Gastrocnemius medialis (tissue), 4 donors: ENCODE results near the gene TRAPPC2. TPM values are rescaled to one million over a fixed set of nuclear protein-coding genes. Genes with fewer than 3 reads are reported as not detected.

Experiments
- ATAC-seq, 2 donors: fragments of 150-250 bp; one replicate each; pipeline ENCODE4 v1.9.1; 2016
- DNase-seq, 2 donors: peaks; one replicate each; pipeline ENCODE4 v3.0.0-alpha.2; 2019
- H3K27ac ChIP-seq, 4 donors: fragments of 200-600 bp; sonication (generic); 1 replicate in 1 of 4; 2 replicates in 3 of 4; pipeline ENCODE4 v1.5.1; 2016 to 2018; ENCODE audit warnings: mild to moderate bottlenecking in 2 of 4, moderate library complexity in 1 of 4
- H3K27me3 ChIP-seq, 3 donors: fragments of 200-600 bp; sonication (generic) in 2 of 3; 1 replicate in 1 of 3; 2 replicates in 2 of 3; pipeline versions ENCODE4 v1.5.1 to v1.6.0; 2016 to 2019; ENCODE audit warnings: mild to moderate bottlenecking in 1 of 3, moderate library complexity in 1 of 3
- H3K36me3 ChIP-seq, 2 donors: fragments of 200-600 bp; sonication (generic) in 1 of 2; one replicate each; pipeline ENCODE4 v1.5.1; 2017 to 2018
- H3K4me1 ChIP-seq, 2 donors: fragments of 200-600 bp; sonication (generic) in 1 of 2; one replicate each; pipeline ENCODE4 v1.5.1; 2016 to 2017; ENCODE audit warnings: mild to moderate bottlenecking in 2 of 2
- H3K4me3 ChIP-seq, 4 donors: fragments of 200-600 bp; sonication (generic) in 3 of 4; 1 replicate in 1 of 4; 2 replicates in 3 of 4; pipeline ENCODE4 v1.5.1; 2016 to 2019; ENCODE audit warnings: mild to moderate bottlenecking in 2 of 4
- H3K9me3 ChIP-seq, 3 donors: fragments of 200-600 bp; sonication (generic) in 2 of 3; 1 replicate in 1 of 3; 2 replicates in 2 of 3; pipeline ENCODE4 v1.5.1; 2016 to 2019
- CTCF ChIP-seq, 5 experiments: fragments of 450-650 bp in 3 of 5; fragments of 200-600 bp in 2 of 5; sonication (generic) in 2 of 5; IDR thresholded peaks in 4 of 5; conservative IDR thresholded peaks in 1 of 5; 1 replicate in 4 of 5; 2 replicates in 1 of 5; pipeline ENCODE4 v1.5.1; 2016 to 2019; ENCODE audit warnings: antibody characterized with exemption in 5 of 5, mild to moderate bottlenecking in 3 of 5, moderate library complexity in 3 of 5
- POLR2A ChIP-seq, 2 donors: fragments of 450-650 bp; IDR thresholded peaks; one replicate each; pipeline ENCODE4 v1.6.1; 2017; ENCODE audit warnings: antibody characterized with exemption in 2 of 2, mild to moderate bottlenecking in 2 of 2, moderate library complexity in 2 of 2
- in situ Hi-C, 4 donors: fragments of 200-750 bp; cut with MboI; loops; one replicate each; pipeline versions ENCODE4 v1.15.0 to v1.8.0; 2017; ENCODE audit warnings: low sequenced_read_pairs in 4 of 4
- intact Hi-C: fragments of 100-400 bp; cut with DNase I; formaldehyde crosslinking; loops from one replicate; pipeline ENCODE4 v1.15.1; 2023; ENCODE audit warnings: low total_unique reads
- total RNA-seq, 4 donors: library from RNA; depleted of rRNA; stranded (reverse); fragments of >200 nt; gene quantifications; one replicate each; pipeline versions ENCODE4 v1.1.0 to v1.2.3, GENCODE V29; 2016

TRAPPC2 gene
- total RNA-seq, 4 donors from 2014 or later = 1.4 to 4.3 (median 2.9) TPM

DNA sequence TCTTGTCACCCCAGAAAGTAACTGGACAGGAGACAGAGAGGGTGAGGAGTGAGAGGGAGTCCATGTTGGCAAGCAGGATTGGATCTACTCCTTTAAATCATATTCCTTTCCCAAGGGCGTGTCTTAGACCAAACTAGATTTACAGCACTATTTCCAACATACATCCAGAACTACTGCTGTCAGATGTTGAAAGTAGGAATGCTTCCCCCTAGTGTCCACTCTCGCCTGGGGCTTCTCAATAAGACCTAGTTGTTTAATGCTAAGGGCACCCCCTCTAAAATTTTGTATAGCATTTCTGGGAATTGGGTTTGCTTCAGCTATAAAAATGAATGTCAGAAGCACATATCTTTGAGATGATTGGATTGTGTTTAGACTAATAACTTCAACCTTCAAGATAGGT lies 13.4 kb upstream of the TRAPPC2 start:
- no peak overlapping the region for H3K27ac ChIP-seq
- peaks cover 0 to 15% of the 10 kb centered on the region in 2 donors for H3K36me3 ChIP-seq
- no peaks in the 10 kb centered on the region for H3K4me1 ChIP-seq
- no peaks in the 10 kb centered on the region for H3K9me3 ChIP-seq
- H3K4me3 ChIP-seq = no peak overlapping the region
- intact Hi-C loops (loop anchor here (2.0 to 5.0 kb wide), 2 partner anchors 89 to 241 kb away; no protein-coding TSS in a partner anchor), in situ Hi-C loops (loop anchor here in 3 of 4 donors (5.0 to 25.0 kb wide), 3 partner anchors 91 to 289 kb away; partner anchors contain the start of genes GEMIN8 (in 1 of the 3) and TCEANC (in 1 of the 3))
- TF ChIP-seq POLR2A (IDR thresholded peaks at IDR 0.05) (no peak), CTCF (IDR thresholded peaks at IDR 0.05 in 4 of 5, conservative IDR thresholded peaks at IDR 0.05 in 1 of 5) (peak in 3 of 5 experiments; percentile 29 to 32 (median 32))
- no peaks in the 10 kb centered on the region for H3K27me3 ChIP-seq
- DNase-seq (no peak), ATAC-seq (no peak)

- Histone ChIP-seq H3K4me1 (no peaks in the 10 kb centered on the region), H3K27ac (no peak overlapping the region), H3K4me3 (no peak overlapping the region), H3K36me3 (peaks cover 0 to 11% of the 10 kb centered on the region in 2 donors), H3K27me3 (no peaks in the 10 kb centered on the region), H3K9me3 (no peaks in the 10 kb centered on the region)
- in situ Hi-C loops = loop anchor here in 2 of 4 donors (10.0 to 25.0 kb wide), 2 partner anchors 88 to 295 kb away; partner anchors contain the start of genes GEMIN8 (in 1 of the 2) and TCEANC (in 1 of the 2)
- intact Hi-C loops = no loop called here
- DNase-seq (no peak), ATAC-seq (no peak)
- TF ChIP-seq CTCF (IDR thresholded peaks at IDR 0.05 in 4 of 5, conservative IDR thresholded peaks at IDR 0.05 in 1 of 5) (no peak), POLR2A (IDR thresholded peaks at IDR 0.05) (no peak)
Measured at GRCh38 chrX:13742397-13743176, 8.2 kb upstream of the TRAPPC2 start.

DNA sequence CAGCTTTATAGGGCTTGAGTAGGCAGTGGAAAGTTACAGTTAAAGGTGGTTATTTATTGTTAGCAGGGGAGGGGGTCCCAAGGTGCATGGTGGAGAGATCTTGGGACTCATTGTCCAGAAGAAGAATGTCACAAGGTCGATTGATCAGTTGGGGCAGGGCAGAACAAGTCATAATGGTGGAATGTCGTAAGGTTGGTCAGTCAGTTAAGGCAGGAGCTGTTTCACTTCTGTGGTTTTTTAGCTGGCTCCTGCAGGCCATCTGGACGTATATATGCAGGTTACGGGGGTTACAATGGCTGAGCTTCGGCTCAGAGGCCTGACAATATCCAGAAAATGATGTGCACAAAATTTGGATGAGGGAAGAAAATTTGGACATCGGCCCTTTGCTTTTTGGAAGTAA lies 7.3 kb upstream of the TRAPPC2 start:
- Histone ChIP-seq H3K27ac (no peak overlapping the region), H3K4me1 (no peaks in the 10 kb centered on the region), H3K27me3 (no peaks in the 10 kb centered on the region), H3K36me3 (peaks cover 0 to 4% of the 10 kb centered on the region in 2 donors), H3K9me3 (no peaks in the 10 kb centered on the region), H3K4me3 (no peak overlapping the region)
- TF ChIP-seq CTCF (IDR thresholded peaks at IDR 0.05 in 4 of 5, conservative IDR thresholded peaks at IDR 0.05 in 1 of 5) (no peak), POLR2A (IDR thresholded peaks at IDR 0.05) (no peak)
- in situ Hi-C loops = loop anchor here in 2 of 4 donors (10.0 to 25.0 kb wide), 2 partner anchors 87 to 296 kb away; partner anchors contain the start of genes GEMIN8 (in 1 of the 2) and TCEANC (in 1 of the 2)
- DNase-seq = no peak
- no peak for ATAC-seq
- intact Hi-C loops = no loop called here

DNA sequence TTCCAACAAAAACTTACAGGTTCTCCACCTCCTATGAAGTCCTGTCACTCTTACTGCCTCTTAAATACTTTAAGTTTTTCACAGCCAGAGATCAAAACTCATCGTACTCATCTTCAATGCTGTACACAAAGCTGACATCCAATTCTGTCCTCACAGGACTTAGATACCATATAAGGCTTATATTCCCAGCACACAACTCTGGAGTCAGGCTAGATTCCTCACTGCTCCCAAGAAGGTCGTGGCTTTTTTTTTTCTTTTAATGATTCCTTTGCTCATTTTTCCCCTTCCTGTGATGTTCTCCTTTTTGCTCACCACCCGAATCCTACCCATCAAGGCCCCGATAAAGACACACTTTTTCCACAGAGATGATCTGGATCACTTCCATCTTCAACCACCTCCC lies 914 bp downstream of the TRAPPC2 start:
- H3K9me3 ChIP-seq = no peaks in the 10 kb centered on the region
- H3K4me1 ChIP-seq = peaks cover 6 to 12% of the 10 kb centered on the region in 2 donors
- no peaks in the 10 kb centered on the region for H3K27me3 ChIP-seq
- DNase-seq (no peak), ATAC-seq (no peak)
- peak overlapping the region; percentile 90 to 93 (median 92) for H3K27ac ChIP-seq
- peak overlapping the region; percentile 72 to 94 (median 82) for H3K4me3 ChIP-seq
- in situ Hi-C loops = loop anchor here in 2 of 4 donors (10.0 to 25.0 kb wide), 2 partner anchors 79 to 304 kb away; partner anchors contain the start of genes TCEANC (in 2 of the 2) and GEMIN8 (in 1 of the 2)
- intact Hi-C loops = no loop called here
- H3K36me3 ChIP-seq = no peaks in the 10 kb centered on the region
- TF ChIP-seq POLR2A (IDR thresholded peaks at IDR 0.05) (no peak), CTCF (IDR thresholded peaks at IDR 0.05 in 4 of 5, conservative IDR thresholded peaks at IDR 0.05 in 1 of 5) (no peak)
